Measurements from ENCODE around the gene MYMK.

The MYMK gene

GRCh38 chr9:133478851-133479711, 45.7 kb downstream of the MYMK start, which contains the start of gene SLC2A6:
Gene SLC2A6, minus strand, starts transcription at chr9:133479099. Its CDS starts 40 bp downstream, at chr9:133479059.
- DNase-seq: peak in 1 of 2 experiments; percentile 77

GRCh38 chr9:133477992-133478850, 46.5 kb downstream of the MYMK start:
- DNase-seq: no peak

- no peak for DNase-seq
Observed at GRCh38 chr9:133477461-133477860, 47.3 kb downstream of the MYMK start.

GRCh38 chr9:133476941-133477340, 47.8 kb downstream of the MYMK start:
- DNase-seq: no peak

GRCh38 chr9:133476036-133476931, 48.5 kb downstream of the MYMK start:
- DNase-seq: no peak

- no peak for DNase-seq
Observed at GRCh38 chr9:133475292-133476012, 49.3 kb downstream of the MYMK start.

- DNase-seq: no peak
Observed at GRCh38 chr9:133474853-133475252, 49.9 kb downstream of the MYMK start.

- no peak for DNase-seq
Observed at GRCh38 chr9:133474215-133474614, 50.5 kb downstream of the MYMK start.

- no peak for DNase-seq
Observed at GRCh38 chr9:133473743-133474142, 51.0 kb downstream of the MYMK start.

GRCh38 chr9:133472753-133473378, 51.9 kb downstream of the MYMK start:
- DNase-seq: no peak

- no peak for DNase-seq
Observed at GRCh38 chr9:133472277-133472645, 52.5 kb downstream of the MYMK start.

- DNase-seq: no peak
Observed at GRCh38 chr9:133471551-133472276, 53.0 kb downstream of the MYMK start.

- DNase-seq: no peak
Observed at GRCh38 chr9:133470988-133471387, 53.8 kb downstream of the MYMK start.

GRCh38 chr9:133470427-133470924, 54.3 kb downstream of the MYMK start:
- DNase-seq: no peak

- no peak for DNase-seq
Observed at GRCh38 chr9:133468777-133469421, 55.9 kb downstream of the MYMK start.

- DNase-seq: no peak
Observed at GRCh38 chr9:133468374-133468773, 56.4 kb downstream of the MYMK start.

GRCh38 chr9:133467101-133467500, 57.7 kb downstream of the MYMK start:
- DNase-seq: no peak

GRCh38 chr9:133465984-133466383, 58.8 kb downstream of the MYMK start:
- no peak for DNase-seq

GRCh38 chr9:133464638-133465037, 60.1 kb downstream of the MYMK start:
- DNase-seq: no peak

Measured in NCI-H446 (cell line).